ENCODE data around the gene SHTN1. TPM values are rescaled to one million over a fixed set of nuclear protein-coding genes. Genes with fewer than 3 reads are reported as not detected.

The SHTN1 gene
- total RNA-seq, 1 donor from 2014 or later, result 35.9 TPM

- DNase-seq (ENCODE audit: low read depth), result no peak
Measured at GRCh38 chr10:116835658-116836057, 169.3 kb downstream of the SHTN1 start.

- DNase-seq (ENCODE audit: low read depth), result no peak
Measured at GRCh38 chr10:116833986-116834985, 170.7 kb downstream of the SHTN1 start.

- DNase-seq (ENCODE audit: low read depth), result no peak
Measured at GRCh38 chr10:116831790-116832189, 173.2 kb downstream of the SHTN1 start.

Other genes starting within 250 kb of the SHTN1 start
- gene ENO4, start 155.7 kb downstream of the SHTN1 start, total RNA-seq, result 0.35 and 0.50 TPM in 2 replicates
- not detected in 2 replicates for gene VAX1, start 133.1 kb upstream of the SHTN1 start, total RNA-seq
- not detected in 2 replicates for gene KCNK18, start 192.3 kb upstream of the SHTN1 start, total RNA-seq
- 0.10 and 0.87 TPM in 2 replicates for gene SLC18A2, start 235.9 kb upstream of the SHTN1 start, total RNA-seq

All from renal cortical epithelial cell (primary cell).